NCI-H1092 treated with DMSO at 0.1 percent for 48 hours (cell line): ENCODE results near the gene SPAG5.

Experiments used
- DNase-seq: peaks from one replicate; lab custom pipeline; 2025; lab: John Stamatoyannopoulos, UW

Gene SPAG5

GRCh38 chr17:28571361-28572122 is 27.3 kb downstream of the SPAG5 start, which contains the start of gene PIGS:
PIGS (minus strand) TSS chr17:28571524; CDS start chr17:28571496, 28 bp downstream.
- peak; percentile 92 for DNase-seq

- peak; percentile 30 for DNase-seq
Observed at GRCh38 chr17:28570716-28571360, 28.0 kb downstream of the SPAG5 start.

- no peak for DNase-seq
Observed at GRCh38 chr17:28569446-28569845, 29.4 kb downstream of the SPAG5 start.

GRCh38 chr17:28567604-28568003 is 31.2 kb downstream of the SPAG5 start:
- DNase-seq: no peak

- no peak for DNase-seq
Observed at GRCh38 chr17:28563475-28563874, 35.4 kb downstream of the SPAG5 start.

- no peak for DNase-seq
Observed at GRCh38 chr17:28555022-28555421, 43.8 kb downstream of the SPAG5 start.

GRCh38 chr17:28554565-28554964 is 44.3 kb downstream of the SPAG5 start:
- no peak for DNase-seq

GRCh38 chr17:28553000-28553505 is 45.8 kb downstream of the SPAG5 start:
- no peak for DNase-seq

- peak; percentile 63 for DNase-seq
Observed at GRCh38 chr17:28552176-28552999, 46.4 kb downstream of the SPAG5 start, which contains the start of gene UNC119. UNC119 (minus strand) TSS chr17:28552624; CDS start chr17:28552557, 67 bp downstream.

DNA sequence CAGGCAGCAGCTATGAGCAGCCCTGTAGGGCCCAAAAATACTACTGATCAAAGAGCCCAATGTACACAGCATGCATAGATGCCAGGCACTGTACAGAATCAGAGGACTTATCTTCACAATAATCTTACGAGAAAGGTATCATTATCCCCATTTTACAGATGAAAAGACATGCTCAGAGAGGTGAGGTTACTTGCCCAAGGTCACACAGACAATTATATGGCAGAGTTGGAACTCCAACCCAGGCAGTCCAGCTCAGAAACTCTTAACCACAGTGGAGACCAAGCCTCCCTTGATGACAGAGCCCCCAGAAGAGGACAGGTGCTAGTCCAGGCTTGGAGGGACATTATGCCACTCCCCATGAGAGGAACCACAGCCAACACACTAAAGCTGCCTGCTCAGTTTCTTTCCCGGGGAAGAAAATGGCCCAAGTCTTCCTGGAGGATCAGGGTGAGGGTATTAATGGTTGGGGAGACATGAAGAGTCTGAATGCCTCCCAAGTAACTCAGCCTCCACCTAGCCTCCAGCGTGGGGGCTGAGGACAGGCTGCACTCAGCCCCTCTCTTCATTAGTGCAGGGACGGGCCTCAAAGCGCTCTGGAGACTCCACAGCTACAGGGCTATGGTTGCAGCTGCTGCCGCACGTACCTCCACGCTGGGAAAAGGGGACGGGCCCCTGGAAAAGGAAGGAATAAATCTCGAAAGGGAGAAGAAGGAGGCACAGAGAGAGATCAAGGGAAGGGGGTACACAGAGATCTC is 47.2 kb downstream of the SPAG5 start:
- DNase-seq: no peak

GRCh38 chr17:28550858-28551257 is 48.0 kb downstream of the SPAG5 start:
- no peak for DNase-seq

- no peak for DNase-seq
Observed at GRCh38 chr17:28549236-28550132, 49.3 kb downstream of the SPAG5 start.

DNA sequence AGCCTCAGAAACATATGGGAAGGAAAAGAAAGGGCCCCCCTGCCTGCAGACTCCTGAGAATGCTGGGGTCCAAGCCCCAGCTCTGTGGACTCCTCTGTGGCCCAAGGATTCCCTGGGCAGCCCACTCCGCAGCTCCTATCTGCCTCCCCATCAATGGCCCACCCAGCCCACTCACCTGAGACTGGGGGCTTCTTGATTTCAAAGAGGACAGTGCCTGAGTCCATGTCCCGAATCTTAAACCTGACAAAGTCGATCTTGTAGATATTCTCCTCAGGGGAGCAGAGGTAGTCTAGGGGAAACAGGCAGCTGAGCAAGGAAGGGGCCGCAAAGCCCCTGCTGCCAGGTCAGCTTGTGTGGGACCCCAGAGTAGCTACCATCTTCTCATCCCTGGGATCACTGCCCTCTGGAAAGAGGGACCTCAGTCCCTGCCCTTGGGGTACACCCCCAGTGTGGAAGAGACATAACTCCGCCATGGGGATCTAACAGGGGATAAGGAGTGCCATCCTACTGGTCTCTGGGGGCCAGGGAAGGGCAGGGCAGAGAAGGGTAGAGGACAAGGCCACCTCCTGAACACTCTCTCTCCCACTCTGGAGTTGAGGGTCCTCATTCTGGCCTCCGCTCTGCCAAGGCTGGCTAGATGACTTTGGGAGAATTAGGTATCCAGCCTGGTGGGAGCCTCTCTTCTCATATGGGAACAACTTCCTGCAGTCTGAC is 50.3 kb downstream of the SPAG5 start:
- DNase-seq: no peak

DNA sequence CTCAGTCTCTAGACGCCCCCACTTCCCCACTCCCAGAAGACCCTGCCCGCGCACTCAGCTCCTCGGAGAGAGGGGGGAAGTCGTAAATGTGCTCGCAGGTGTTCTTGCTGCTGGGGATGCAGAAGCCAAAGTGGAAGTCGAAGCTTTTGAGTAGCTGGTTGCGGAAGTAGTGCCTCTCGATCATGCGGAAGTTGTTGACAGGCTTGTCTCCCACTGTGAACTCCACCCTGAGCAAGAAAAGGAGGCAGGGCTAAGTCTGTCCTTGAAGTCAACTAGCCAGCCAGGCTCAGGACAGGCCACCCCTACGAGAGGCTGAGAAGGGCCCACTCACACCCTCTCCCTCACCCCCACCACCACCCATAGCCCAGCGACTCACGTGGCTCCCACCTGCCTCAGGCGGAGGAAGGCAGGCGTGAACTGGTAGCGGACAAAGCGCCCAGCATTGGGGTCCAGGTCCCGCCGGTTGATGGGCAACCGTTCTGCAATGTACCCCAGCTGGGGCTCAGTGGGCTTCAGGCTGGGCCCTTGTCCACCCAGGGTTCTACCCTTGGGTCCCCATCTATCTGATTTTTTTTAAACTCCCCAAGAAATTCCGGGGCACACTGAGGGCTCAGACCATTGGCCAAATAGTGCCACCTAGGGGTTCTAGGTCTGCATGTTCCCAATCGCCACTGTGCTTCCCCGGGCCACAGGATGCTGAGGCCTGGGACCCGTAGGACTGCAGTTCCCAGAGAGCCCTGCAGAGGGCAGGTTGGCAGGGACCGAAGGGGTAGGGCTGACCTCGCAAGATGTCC is 51.0 kb downstream of the SPAG5 start:
- peak; percentile 34 for DNase-seq

GRCh38 chr17:28547096-28547622 is 51.7 kb downstream of the SPAG5 start:
- DNase-seq: no peak

DNA sequence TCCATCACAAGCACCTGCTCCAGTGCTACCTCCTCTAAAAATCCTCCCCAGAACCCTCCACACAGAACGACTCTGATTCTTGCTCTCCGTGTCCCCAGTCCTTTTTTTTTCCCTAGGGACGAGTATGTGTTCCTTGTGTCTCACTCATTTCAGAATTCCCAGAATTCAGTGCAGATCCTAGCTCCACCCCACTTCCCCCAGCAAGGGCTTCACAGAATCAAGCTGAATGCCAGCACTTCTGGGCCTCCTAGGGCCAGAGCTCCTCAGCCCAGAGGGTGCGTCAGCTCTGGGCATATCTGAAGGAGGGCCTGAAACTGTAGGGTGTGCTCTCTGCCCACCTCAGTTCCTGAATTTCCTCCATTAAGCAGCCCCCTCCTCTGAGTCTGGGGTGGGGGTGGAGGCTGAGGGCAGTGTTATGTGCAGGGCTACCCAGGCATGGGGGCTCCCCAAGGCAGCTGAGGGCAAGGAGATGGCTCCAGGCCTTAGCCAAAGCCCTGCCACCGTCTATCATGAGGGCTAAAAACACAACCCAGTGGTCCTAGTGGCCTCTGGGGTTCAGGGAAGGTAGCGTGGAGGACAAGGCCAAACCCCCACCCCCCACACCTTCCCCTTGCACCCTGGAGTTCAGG is 52.9 kb downstream of the SPAG5 start:
- no peak for DNase-seq

GRCh38 chr17:28545141-28545503 is 53.7 kb downstream of the SPAG5 start:
- no peak for DNase-seq

DNA sequence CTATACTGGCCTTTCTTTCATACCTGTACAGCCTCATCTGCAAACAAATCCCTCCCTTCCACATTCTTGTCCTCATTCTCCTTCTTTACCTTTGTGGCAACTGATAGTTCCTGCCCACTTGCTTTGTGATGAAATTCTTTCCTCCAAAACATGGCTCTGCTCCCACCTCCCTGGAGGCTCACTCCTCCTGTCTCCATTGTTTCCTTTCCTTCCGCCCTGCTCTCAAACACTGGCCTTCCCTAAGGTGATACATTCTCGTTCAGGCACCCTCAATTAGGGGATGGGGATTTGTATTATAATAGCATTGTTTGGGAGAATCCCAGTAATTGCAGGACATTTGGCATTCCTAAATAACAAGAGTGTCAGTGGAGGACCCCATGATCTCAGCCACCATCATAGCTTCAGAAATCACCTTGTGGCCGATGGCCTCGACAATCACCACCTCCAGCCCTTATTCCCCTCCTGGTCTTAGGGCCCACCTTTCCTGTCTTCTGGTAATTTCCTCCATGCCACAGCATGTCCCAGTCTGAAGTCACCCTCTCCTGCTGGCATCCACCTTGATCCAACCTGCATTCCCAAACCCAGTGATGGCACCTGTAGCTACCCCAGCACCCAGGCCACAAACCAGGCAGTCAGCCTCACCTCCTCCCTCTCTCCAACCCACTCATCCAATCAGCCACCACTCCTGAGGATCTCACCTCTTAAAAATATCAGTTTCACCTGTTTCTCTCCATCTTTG is 54.3 kb downstream of the SPAG5 start:
- DNase-seq: no peak
